ENCODE data around the gene STEEP1. TPM values are rescaled to one million over a fixed set of nuclear protein-coding genes. Genes with fewer than 3 reads are reported as not detected.

STEEP1 gene
- 10 to 100 TPM; 20.4 to 31.6 (median 24.6) TPM for total RNA-seq
- 10 to 100 TPM; 11.0 to 19.5 (median 13.2) TPM for polyA plus RNA-seq
- long read RNA-seq, donor 1, partial matches to known transcripts: 0 of 4 reads
- long read RNA-seq, donor 1, other reads (novel, unspliced or antisense): 0 of 4 reads
- long read RNA-seq, donor 2, transcript CXorf56-204 (7 exons, 1,056 nt): major isoform, 6 of 6 reads
- long read RNA-seq, donor 2, partial matches to known transcripts: 0 of 6 reads
- long read RNA-seq, donor 2, other reads (novel, unspliced or antisense): 0 of 6 reads

DNA sequence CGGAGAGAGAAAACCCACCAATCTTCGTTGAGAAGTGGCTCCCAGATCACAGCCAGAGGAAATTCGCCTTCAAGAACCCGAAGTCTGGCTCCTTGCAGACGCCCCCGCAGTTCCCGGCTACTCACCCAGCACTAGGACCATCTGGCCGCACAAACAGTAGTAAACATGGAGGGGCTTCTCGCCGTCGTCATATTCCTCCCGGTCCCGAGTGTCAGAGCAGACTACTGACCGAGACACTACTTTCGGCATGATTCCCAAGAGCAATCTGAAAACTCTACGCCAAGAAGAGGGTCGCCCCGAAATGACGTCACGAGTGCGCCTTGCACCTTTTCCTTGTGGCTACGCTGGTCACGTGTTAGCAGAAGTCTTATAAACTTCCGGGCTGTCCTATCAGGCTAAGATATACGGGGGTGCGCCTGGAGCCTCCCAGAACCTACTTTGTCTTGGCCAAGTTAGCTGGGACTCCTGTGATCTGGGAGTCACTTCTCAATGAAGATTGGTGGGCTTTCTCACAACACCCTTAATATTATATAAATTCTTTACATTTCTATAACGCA lies at the start of gene STEEP1:
STEEP1 (minus strand) TSS at position 303 of the 557 bp plus-strand sequence; CDS start at position 249, 54 bp downstream.
- Histone ChIP-seq H3K27ac (peak within 1 kb of the TSS in 7 of 8 donors; percentile 51 to 82 (median 77)), H3K27me3 (replicated peaks in 1 of 7) (no peaks in the 10 kb centered on the region), H3K36me3 (peaks cover 0 to 12% (median 0%) of the 10 kb centered on the region in 6 donors), H3K4me3 (peak within 1 kb of the TSS; percentile 32 to 75 (median 52)), H3K9me3 (no peaks in the 10 kb centered on the region), H3K4me1 (peaks cover 0 to 35% (median 14%) of the 10 kb centered on the region in 6 donors)
- intact Hi-C loops (cut with DNase I; ENCODE audit: low total_unique reads): no loop called here
- peak; percentile 94 for DNase-seq
- 1 to 25% (median 1%) methylated on average over 14 to 27 of the region's 27 CpGs for WGBS, 5 donors
- TF ChIP-seq, protein P1, sequence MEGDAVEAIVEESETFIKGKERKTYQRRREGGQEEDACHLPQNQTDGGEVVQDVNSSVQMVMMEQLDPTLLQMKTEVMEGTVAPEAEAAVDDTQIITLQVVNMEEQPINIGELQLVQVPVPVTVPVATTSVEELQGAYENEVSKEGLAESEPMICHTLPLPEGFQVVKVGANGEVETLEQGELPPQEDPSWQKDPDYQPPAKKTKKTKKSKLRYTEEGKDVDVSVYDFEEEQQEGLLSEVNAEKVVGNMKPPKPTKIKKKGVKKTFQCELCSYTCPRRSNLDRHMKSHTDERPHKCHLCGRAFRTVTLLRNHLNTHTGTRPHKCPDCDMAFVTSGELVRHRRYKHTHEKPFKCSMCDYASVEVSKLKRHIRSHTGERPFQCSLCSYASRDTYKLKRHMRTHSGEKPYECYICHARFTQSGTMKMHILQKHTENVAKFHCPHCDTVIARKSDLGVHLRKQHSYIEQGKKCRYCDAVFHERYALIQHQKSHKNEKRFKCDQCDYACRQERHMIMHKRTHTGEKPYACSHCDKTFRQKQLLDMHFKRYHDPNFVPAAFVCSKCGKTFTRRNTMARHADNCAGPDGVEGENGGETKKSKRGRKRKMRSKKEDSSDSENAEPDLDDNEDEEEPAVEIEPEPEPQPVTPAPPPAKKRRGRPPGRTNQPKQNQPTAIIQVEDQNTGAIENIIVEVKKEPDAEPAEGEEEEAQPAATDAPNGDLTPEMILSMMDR (IDR thresholded peaks at IDR 0.05 in 8 of 11, conservative IDR thresholded peaks at IDR 0.05 in 3 of 11): no peak
- TF ChIP-seq POLR2AphosphoS5 (IDR thresholded peaks at IDR 0.05): peak in 2 of 3 donors; percentile 72 to 91

DNA sequence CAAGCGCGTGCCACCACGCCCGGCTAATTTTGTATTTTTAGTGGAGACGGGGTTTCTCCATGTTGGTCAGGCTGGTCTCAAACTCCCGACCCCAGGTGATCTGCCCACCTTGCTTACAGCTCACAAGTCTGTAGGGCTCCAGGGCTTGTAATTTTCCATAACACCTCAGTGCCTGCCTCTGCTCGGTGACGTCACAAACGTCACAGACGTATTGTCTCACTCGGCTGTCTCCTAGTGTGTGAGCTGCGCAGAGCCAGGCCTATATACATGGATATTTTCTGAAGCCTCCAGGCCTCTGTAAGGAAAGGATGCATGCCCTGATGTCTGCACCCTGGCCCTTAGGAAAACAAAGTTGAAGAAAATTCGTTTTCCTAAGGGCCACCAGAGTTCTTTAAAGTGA lies 49.6 kb upstream of the STEEP1 start:
- H3K9me3 ChIP-seq: no peaks in the 10 kb centered on the region
- H3K4me3 ChIP-seq: no peak overlapping the region
- H3K36me3 ChIP-seq: no peaks in the 10 kb centered on the region
- no peaks in the 10 kb centered on the region for H3K27me3 ChIP-seq (replicated peaks in 1 of 7)
- DNase-seq: no peak
- intact Hi-C loops (cut with DNase I; ENCODE audit: low total_unique reads): loop anchor here (5.0 to 10.0 kb wide), 2 partner anchors 80 to 118 kb away; partner anchors contain the start of gene SEPTIN6
- no peak overlapping the region for H3K27ac ChIP-seq
- peaks cover 2 to 40% (median 16%) of the 10 kb centered on the region in 6 donors for H3K4me1 ChIP-seq
- TF ChIP-seq, protein P1 (IDR thresholded peaks at IDR 0.05 in 8 of 11, conservative IDR thresholded peaks at IDR 0.05 in 3 of 11): no peak
- peak in 1 of 3 donors; percentile 17 for TF ChIP-seq POLR2AphosphoS5 (IDR thresholded peaks at IDR 0.05)
- 62 to 87% (median 84%) methylated on average over 9 to 13 of the region's 13 CpGs for WGBS, 5 donors

DNA sequence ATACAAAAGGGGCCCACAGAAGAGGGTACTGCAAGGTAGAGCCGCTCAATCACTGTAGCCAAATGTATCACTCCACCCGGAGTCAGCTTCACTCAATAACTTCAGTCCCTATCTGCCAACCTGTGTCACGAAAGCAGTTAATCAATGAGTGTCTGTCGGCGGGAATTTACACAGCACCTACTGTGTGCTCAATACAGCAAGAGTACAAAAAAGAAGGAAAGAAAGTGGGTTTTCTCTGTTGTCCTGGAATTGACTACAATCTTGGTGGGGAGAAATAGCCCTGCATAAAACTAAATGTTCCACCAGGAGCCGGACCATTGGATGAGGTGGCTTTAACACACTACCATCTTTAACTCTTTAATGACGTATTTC lies 41.8 kb upstream of the STEEP1 start:
- no peak for DNase-seq
- H3K36me3 ChIP-seq: no peaks in the 10 kb centered on the region
- intact Hi-C loops (cut with DNase I; ENCODE audit: low total_unique reads): no loop called here
- TF ChIP-seq POLR2AphosphoS5 (IDR thresholded peaks at IDR 0.05) (no peak), POLR2A (IDR thresholded peaks at IDR 0.05) (no peak)
- TF ChIP-seq, protein P1 (IDR thresholded peaks at IDR 0.05 in 8 of 11, conservative IDR thresholded peaks at IDR 0.05 in 3 of 11): no peak
- peak overlapping the region in 3 of 8 donors; percentile 60 to 85 (median 67) for H3K4me3 ChIP-seq
- WGBS, 5 donors: 65 to 78% (median 73%) methylated on average over 7 of the region's 7 CpGs
- H3K27ac ChIP-seq: peak overlapping the region; percentile 64 to 95 (median 92)
- H3K9me3 ChIP-seq: no peaks in the 10 kb centered on the region
- peaks cover 0 to 42% (median 9%) of the 10 kb centered on the region in 6 donors for H3K4me1 ChIP-seq
- no peaks in the 10 kb centered on the region for H3K27me3 ChIP-seq (replicated peaks in 1 of 7)

Data from spleen (tissue), 13 donors.